Daoy (cell line): ENCODE results near the gene GPC3. TPM values are rescaled to one million over a fixed set of nuclear protein-coding genes. Genes with fewer than 3 reads are reported as not detected.
"Not testable (repeated sequence)": the region's sequence is repeated elsewhere in the genome, so short reads cannot be mapped to it uniquely, and the experiment has no call there.

ENCODE experiments used
- DNase-seq: peaks from one replicate; pipeline ENCODE4 v3.0.0-alpha.2; 2015; ENCODE audit warnings: low read depth
- total RNA-seq: library from RNA; depleted of rRNA; stranded (reverse); fragments of >200 nt; shearing (Covaris generic); gene quantifications from 2 replicates; pipeline ENCODE4 v1.2.3, GENCODE V29; 2014

The GPC3 gene
- total RNA-seq, 1 experiment from 2014 or later: 0.34 TPM

DNA sequence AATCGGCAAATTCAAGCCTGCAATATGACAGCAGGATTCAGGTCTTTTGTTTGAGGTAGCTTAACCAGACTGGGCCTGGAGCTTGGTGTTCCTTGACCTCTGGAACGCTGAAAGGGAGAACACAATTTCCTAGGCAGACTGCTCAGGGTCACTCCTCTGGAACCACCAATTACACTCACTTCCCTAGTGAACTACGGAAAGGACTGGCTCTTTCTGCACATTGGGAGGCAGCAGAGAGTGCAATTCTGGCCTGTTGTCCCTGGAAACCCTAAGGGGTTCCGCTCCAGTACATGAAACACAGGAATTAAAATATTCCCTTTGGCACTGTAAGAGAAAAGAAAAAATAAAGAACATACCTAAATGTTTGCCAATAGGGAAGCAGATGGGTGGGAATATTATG lies 58.6 kb downstream of the GPC3 start:
- DNase-seq: no peak

DNA sequence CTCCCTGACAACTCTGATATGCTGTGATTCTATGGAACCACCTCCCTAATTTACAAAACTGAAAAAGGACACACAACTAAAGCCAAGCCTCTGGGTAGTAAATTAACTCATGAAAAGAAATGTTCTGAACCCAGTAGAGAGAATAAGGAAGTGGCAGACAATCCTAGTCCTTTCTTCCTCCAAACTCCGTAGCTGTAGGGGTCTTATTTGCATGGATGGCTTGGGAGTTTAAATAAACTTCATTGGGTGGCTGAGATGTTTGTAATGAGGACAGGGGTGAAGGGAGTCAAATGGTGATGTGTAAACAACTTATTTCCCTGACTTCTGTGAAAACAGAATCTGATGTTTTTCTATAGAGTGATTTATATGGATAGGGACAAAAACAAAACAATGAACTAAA lies 59.3 kb downstream of the GPC3 start:
- DNase-seq: no peak

DNA sequence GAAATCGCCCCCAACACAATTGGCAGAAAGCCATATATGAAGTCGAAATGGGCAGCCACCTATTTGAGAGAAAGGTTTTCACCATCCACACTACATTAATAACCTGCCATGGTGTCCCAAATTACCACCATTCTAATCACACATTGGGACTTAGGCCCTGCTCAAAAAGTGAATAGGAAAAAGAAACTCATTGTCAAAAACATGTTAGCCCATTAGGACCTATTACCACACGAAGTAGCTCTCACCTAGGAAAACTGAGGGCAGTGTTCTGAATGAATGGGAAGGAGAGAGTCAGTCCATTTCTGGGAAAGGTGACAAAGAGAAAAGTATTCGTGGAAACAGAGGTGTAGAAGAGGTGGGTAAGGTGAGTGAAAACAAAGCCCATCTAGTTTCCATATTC lies 60.8 kb downstream of the GPC3 start:
- no peak for DNase-seq

DNA sequence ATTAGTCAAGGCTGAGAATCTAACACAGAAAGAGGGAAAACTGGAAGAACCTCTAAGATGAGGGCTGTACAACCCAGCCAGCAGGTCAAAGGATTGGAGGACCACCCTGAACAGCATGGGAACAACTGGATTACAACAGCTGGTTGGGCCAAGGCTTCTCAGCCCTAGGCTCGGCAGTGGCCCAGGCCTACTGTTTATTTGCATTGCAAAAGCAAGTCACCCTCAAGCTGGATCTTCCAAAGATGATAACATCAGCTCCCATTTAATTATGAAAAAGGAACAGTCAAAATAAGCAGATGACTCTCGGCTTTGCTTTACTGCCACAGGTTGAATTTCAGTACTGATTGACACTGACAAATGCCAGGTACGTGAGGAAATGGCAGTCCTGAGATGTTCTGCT lies 61.8 kb downstream of the GPC3 start:
- DNase-seq: no peak

DNA sequence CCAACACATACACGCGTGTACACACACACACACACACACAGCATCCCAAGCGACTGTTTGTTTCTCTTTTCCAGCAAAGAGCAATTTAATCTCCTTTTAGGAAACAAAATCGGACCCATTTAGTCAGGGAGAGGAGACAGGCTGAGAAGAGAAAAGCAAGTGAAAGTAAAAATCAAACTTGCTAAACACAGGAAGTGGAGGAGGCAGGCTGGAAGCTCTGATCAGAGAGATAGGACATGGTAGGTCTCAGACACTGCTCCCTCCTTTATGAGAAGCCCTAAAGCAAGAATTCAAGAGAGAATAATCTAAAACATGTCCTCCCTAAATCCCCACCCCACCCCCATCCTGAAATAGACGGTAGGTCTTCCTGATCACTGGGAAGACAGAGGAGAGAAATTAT lies 62.3 kb downstream of the GPC3 start:
- peak; percentile 2 for DNase-seq

DNA sequence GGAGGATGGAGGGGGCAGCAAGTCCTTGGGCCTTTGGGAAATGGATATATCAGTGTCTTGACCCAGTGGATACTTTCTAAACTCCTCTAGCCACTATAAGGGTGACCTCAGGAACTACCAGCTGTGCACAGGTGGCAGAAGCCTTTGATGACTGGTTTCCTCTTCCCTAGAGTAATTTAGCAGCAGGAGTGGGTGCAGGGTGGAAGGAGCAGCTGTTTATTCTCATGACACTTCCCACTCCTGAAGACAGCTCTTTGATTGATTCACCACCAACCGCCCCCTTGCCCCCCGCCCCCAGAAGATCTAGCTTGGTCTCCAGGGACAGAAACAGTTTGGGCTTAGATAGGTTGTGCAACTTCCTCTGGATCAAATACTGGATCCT lies 63.0 kb downstream of the GPC3 start:
- DNase-seq: no peak

DNA sequence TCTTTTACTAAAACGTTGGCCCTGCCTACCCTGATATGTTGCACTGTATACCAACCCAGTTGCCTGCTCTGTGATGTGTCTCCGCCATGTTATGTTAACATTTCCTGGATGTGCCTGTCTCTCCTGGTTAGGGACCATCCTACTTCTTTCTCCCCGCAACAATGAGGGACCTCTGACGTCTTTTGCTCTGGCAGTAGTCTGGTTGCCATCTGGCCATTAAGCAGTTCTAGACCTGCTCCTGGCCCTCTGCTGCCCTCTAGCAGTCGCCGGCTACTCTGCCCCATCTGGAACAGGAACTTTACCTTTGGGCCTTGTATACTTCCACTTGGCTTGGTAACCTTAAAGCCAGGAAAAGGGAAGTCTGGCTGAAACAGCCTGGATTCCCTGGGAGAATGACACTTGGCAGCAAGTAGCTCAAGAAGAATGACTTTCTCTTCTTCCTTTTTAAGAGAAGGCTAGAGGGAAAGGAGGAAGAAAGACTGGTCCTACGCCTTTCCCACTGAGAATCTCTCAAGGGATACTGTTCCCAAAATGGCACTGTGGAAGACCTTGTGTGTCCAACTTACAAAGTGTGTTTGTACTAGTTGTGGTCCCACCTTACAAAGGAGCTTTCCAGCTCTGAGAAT lies 63.5 kb downstream of the GPC3 start:
- DNase-seq: peak; percentile 50

DNA sequence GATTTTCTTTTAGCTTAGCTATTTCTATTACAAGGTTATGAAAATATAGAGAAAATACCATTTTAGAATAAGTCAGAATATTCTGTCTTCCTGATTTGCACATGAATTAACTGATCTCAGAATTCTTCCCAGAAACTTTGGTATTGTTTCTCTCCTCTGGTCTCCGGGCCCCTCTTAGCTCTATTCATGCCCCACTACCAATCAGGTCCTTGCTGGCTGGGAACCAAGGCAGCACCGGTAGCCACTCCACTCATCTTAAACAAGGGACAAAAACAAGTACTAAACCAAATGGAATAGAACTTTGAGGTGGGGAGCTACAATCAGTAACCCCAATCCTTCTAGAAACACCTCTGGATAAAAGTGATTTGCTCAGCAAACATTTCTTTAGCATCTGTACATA lies 64.3 kb downstream of the GPC3 start:
- no peak for DNase-seq

DNA sequence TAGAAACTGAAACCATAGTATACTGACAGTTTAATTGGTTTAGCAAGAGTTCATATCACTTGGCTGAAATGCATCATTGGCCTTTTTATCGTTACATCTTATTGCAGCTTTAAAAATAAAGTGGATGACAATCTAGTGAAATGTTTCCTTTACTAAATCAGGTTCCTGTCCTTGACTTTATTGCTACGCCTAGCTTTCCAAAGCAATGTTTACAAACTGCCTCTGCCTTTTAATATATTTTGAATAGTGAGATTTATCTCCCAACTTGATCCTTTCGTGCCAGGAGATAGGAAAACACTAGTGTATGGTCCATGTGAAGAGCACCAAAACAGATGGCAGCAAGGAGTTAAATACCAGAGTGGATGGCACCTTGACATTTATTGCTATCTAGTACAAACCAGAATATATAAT lies 67.0 kb downstream of the GPC3 start:
- no peak for DNase-seq

DNA sequence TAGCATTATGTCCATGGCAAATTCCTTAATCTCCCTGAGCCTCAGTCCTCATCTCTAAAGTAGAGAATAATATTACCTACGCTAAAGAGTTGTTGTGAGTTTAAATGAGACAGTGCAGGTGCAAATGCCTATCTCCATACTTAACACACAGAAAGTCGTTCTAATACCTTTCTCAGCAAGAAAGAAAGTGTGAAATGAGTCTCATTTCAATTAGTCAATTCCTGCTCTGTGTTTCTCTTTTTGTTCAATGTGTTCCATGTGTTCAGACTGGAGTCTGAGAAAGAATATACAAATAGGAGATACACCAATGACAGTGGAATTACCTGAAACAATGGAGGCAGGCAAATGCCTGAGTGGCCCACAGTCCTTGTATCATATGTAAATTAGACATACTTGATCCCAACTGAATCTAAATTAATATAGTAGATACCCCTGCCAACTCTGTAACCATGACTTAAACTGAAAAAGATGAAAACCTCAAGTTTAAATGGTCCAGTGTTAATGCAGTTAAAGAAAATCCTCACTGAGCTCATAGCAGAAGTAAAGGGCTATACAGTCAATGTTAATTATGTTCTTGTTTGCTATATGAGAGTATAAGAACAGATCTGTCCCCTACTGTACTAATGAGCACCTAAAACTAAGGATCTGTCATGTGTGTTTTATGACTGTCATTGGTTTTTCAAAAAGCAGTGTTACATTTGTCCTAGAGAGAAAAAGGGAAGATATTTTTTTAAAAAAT lies 68.2 kb downstream of the GPC3 start:
- no peak for DNase-seq

DNA sequence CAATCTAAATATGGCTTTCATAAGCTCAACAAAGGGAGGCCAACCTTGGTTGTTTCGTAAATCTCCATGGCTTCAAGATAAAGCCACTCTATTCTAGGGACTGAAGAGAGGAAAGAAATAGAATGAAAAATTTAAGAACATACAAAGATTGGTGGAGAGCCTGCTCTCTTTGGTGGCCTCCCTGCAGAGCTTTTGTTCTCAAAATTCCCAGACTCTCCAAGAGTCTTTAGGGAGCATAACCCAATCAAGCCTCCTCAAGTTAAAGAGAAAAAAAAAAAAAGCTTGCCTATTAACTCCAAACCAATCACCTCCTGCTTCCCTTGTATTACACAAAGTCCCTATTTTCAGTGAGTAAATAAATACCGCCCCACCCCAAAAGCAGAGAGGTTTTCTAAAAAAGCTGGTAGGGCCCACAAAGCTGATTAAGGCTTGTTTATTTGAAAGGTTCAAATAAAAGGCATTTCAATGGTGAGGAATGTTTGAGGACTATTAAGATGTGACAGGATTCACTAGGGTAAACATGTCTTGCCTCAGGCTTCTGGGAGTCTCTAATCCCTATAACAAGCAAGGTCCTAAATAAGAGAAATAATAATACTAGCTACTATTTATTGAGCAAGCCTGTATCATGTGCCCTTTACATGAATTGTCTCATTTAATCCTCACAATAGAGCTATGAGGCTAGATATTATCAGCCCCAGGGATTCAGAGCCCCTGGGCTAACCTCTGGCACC lies 71.6 kb downstream of the GPC3 start:
- DNase-seq: no peak

DNA sequence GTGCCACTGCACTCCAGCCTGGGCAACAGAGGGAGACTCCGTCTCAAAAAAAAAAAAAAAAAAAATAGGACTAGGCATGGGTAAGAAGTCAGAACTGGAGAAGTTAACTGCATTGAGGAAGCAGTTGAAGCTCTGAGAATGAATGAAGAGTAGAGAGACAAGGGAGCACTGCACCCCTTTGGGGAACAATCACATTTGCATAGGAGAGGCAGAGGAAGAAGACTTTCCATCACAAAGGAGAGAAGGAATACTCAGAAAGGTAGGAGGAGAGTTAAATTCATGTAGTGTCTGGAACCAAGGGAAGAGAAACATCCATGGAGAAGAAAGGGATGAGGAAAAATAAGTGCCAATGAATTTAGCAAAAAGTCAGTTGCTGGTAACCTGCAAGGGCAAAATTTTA lies 72.4 kb downstream of the GPC3 start:
- DNase-seq: no peak

DNA sequence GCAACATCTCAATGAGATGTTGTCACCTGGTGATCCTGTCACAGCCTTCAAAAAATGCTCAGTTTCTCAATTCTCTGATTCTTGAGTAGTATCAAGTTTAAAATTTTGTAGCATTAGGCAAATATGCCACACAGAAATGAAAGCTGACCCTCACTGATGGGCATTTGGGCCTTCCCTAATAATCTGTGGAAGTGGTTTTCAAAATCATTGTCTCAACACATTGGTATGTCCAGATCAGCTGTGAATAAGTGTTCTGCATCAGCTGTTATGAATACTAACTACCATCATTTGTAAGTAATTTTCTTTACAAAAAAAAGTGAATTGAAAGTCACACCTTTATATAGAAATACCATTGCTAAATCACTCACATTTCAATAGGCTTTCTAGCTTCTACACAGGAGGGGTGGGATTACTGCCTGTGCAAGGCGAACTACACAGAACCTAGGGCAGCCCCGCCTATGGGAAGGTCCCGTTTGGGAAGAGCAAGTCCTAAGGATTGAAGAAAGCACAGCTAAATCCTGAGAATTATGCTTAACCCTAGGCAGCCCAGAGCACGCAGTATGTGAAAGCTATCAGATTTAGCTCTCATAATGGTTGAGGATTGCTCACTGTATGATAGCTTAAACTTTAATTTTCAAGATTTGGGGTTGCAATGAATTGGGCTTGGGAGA lies 73.4 kb downstream of the GPC3 start:
- DNase-seq: no peak

DNA sequence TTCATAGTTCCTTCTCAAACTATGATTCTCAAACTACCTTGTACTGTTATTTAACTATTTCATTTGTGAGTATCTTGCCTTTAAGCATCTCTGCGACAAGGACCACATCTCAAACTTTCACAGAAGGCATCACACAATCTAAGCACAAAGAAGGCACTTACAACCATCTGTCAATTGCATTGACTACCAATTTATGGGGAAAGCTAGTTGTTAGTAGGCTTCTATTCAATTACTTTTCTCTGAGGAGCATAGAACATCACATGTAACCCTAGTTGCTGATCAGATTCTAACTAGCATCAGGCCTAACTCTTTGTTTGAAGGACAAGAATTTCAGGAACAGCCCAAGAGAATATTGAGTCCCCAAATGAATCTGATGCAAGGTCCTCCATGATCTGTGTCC lies 74.9 kb downstream of the GPC3 start:
- no peak for DNase-seq

DNA sequence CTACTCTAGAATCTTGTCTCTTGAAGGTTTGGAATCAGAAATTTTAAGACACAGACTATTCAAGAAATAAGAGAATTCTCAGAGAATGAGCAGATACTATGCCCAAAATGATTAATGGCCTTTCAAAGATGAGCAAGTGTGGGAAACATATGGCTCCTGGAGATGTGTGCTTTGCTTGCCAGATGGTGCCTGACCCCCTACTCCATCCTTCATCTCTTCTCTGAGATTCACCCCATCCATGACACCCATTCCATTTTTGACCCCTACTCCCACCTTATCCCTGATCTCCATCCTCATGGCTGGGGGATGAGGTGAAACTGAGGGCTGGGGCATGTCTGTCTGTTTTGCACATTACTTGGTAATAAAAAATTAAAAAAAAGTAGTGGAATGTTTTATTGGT lies 75.5 kb downstream of the GPC3 start:
- no peak for DNase-seq

DNA sequence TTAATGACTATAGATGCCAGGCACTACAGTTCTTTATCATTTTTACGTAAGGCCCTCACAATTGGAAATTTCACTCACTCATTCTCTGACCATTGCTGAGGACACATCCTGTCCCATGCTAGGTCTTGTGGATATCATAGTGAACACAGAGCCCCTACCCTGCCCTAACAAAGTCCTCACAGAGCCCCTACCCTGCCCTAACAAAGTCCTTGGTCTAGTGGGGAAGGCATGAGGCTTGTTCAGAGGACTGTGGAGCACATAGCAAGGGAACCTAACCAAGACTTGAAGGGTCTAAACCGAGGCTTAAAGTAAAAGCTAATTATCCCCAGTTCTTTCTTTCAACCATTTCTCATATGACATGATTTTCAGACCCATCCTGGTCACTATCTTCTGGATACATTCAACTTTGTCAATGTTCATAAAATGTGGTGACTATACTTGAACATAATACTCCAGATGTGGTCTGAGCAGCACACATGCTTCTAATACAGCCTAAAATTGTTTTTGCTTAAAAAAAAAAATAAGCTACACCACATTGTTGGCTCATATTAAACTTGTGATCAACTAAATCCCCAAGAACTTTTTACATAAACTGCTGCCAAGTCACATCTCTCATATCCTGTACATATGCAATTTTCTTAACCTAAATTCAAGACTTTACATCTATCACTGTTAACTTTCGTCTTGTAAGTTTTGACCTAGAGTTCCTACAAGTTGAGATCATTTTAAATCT lies 77.0 kb downstream of the GPC3 start:
- DNase-seq: no peak

DNA sequence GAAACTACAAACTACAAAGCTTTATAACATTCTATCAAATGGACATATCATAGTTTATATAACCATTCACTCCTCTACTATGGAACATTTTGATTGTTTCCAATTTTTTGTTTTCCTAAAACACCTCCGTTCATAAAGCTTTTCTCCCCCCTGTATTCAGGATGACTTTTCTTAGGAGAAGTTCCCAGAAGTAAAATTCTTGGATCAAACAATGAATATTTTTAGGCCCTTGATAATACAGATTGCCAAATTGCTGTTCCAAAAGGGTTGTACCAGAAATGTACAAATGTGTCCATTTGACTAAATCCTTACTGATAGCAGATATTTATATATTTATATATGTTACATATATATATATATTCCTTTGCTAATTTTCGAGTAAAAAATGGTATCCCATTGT lies 77.8 kb downstream of the GPC3 start:
- no peak for DNase-seq

DNA sequence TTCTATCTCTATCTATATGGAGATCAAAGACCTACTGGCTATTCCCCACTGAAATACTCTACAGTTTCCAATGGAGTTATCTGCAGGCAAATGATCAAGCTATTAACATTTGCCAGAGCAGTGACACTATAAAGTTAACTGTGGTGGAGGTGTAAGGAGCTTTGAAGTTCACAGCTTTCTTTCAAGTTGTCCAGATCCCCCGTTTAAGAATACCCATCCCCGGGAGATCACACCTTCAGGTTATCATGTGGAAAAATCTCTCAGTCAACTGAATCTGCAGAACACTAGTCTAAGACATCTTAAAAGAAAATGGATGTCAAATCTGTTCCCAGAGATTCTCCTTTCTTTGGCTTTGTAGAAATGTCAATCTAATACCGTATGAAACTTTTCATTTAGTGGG lies 80.1 kb downstream of the GPC3 start:
- no peak for DNase-seq

DNA sequence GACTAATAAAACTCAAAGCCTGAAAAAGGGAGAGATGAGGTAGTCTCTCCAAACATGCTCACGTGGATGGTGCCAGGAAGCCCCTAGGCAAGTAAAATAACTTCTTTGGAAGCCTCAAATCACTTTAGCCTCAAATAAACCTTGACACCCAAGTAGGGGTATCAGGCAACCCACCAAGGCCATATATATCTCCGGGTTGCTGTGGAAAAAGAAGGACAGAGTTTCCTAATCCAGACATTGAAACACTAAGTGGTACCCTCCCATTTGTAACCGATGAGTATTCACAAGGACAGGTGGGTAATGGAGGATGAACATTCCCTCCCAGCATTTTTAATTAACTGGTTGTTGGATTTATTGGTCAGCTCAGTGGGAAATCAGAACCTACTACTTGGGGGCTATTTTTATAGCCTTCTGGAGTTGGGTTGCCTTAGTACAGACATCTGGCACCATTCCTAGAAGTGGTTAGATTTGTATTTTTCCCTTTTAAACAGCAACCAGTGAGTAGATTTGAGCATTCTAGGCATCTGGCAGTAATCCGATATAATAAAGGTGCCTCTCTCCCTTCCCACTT lies 87.7 kb downstream of the GPC3 start:
- no peak for DNase-seq

DNA sequence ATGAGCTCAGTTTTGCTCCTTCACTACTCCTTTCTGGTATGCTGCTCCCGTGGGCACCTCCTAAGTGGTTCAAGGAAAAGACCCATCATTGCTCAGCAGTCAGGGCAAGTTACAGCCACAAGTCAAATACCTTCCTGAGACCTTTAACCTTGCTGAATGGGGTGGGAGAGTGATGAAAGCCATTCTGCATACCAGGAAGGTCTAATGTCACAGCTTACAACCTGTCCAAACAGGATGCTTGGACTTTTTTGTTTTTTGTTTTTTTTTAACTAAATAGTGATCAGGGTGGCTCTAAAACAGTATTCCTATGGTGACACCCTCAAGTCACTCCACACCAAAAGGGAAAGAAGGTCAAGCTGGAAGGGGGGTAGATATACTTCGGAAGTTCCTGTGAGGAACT lies 93.1 kb downstream of the GPC3 start:
- no peak for DNase-seq

DNA sequence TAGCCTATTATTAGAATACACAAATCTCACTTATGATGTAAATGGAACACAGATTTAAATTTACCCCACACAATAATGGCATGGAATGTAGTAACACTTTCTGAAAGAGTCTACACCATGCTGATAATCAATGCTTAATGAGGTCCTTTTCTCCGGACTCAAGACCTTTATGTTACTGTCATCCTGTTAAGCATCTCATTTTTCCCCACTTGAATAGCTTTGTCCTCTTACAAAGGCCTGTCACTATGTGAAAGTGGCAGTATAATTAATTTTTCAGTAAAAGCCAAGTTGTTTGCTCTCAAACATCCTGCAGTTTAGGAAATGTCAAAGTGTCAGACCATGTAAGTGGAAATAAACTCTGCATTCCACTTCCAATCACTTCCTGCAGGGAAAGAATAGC lies 96.4 kb downstream of the GPC3 start:
- DNase-seq: no peak

DNA sequence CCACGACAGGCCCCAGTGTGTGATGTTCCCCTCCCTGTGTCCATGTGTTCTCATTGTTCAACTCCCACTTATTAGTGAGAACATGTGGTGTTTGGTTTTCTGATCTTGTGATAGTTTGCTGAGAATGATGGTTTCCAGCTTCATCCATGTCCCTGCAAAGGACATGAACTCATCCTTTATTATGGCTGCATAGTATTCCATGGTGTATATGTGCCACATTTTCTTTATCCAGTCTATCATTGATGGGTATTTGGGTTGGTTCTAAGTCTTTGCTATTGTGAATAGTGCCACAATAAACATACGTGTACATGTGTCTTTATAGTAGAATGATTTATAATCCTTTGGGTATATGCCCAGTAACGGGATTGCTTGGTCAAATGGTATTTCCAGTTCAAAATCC lies 97.3 kb downstream of the GPC3 start:
- DNase-seq: not testable (repeated sequence)
